GM21447 (cell line): ENCODE measurements around the gene HSPBP1.
A peak's percentile ranks its signal among the peaks of the same experiment; 100 is the strongest.

ENCODE experiments used
- ATAC-seq: cut with Tn5 transposase; IDR thresholded peaks from one replicate; pipeline ENCODE4 v1.9.1; 2021; ENCODE audit not compliant: unreplicated experiment

HSPBP1 gene

DNA sequence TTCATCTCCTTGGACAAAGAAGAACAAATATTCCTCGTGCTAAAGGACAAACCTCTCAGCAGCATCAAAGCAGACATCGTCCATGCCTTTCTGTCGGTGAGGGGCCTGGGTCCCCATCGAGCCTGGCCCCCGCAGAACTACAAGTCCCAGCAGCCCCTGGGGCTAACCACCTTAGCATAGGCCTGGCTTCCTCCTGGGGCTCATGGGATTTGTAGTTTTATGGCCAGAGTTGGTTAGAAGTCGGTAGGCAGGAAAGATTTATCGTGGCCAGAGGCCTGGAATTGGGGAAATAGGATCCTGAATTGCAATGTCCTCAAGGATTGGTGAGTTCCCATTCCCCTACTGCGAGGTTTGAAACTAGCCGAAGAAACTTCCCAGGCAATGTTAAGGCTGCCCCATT lies 25.6 kb upstream of the HSPBP1 start:
- ATAC-seq, result no peak

GRCh38 chr19:55304980-55305379 lies 25.1 kb upstream of the HSPBP1 start:
- no peak for ATAC-seq

- no peak for ATAC-seq
Observed at GRCh38 chr19:55304279-55304978, 24.5 kb upstream of the HSPBP1 start.

GRCh38 chr19:55303477-55303876 lies 23.6 kb upstream of the HSPBP1 start:
- no peak for ATAC-seq

GRCh38 chr19:55302318-55302703 lies 22.4 kb upstream of the HSPBP1 start:
- no peak for ATAC-seq

DNA sequence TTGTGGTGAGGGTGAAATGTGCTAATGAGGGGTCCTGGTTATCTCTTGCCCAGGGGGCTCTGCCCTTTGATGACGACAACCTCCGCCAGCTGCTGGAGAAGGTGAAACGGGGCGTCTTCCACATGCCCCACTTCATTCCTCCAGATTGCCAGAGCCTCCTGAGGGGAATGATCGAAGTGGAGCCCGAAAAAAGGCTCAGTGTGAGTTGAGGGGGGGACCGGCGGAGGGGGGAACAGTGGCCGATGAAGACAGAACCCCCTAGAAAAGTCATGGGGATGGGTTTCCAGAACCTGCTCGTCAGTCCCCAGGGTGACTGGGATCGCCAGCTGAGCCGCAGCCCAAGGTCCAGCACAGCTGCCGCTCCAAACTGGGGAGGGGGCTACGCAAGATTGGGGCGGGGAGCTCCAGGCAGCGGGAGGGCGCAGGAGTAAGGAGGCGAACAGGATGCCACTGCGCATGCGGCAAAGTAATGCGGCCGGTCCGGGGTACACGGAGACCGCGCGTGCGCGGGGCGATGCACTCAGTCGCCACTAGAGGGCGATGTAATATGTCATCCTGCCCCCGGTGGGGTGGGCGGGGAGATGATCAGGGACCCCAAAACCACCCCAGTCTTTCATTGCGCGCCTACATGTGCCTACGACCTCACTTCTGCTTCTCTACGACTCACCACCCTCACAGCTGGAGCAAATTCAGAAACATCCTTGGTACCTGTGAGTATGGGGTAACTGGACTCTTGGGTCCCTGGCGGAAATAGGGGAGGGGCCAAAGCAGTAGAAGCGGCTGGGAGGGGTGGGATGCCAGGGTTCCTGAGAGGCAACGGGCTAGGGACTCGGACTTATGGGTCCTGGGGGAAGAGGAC lies 21.8 kb upstream of the HSPBP1 start:
- ATAC-seq, result peak; percentile 70

DNA sequence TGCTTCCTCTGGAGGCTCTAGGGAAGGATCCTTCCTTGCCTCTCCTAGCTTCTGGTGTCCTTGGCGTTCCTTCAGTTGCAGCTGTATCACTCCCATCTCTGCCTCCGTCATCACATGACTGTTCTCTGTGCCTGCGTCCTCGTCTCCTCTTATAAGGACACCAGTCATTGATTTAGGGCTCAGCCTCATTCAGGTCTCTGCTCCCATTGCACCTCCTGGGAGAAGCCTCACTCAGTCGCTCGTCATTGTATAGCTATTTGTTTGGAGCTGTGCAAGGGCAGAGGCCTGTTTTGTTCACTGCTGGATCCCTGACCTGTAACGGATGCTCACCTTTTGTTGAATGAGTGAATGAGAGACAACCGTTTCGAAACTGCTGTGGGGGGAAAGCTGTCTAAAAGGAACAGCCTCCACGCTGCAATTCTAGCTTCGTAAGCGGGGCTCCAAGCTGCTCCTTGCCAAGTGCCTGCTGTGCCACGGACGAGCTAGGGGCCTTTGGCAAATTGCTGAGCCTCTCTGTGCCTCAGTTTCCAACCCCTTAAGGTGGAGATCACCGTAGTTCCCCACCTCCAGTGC lies 21.1 kb upstream of the HSPBP1 start:
- ATAC-seq, result no peak

DNA sequence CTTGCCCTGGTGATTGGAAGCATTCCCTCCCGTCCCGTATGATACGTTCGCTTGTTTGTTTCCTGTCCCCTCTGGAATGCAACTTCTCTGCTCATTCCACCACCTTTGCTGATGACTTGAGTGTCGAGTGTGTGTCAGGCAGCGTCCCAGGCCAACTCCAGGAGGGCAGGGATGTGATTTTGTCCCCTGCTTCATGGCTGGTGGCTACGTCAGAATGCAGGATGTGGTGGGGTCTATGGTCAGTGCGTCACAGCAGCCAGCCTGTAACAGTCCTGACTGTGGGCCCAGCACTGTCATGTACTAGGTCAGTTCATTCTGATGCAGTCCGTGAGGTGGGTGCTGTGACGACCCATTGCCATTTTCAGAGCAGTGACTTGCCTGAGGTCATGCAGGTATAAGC lies 20.1 kb upstream of the HSPBP1 start:
- no peak for ATAC-seq

DNA sequence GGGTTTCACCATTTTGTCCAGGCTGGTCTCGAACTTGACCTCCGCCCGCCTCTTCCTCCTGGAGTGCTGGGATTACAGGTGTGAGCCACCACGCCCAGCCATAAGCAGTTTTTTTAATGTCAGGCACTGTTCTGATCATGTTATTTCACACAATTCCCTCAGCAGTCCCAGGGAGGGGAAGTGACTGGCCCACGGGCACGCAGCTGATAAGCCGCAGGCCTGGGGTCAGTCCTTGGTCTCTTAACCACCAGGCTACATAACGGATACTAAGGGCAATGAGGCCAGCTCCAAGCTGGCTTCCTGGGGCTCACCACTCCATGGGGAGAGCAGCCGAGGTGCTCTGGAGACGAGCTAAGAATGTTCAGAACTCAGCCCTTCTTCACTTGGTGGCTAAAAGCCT lies 17.4 kb upstream of the HSPBP1 start:
- ATAC-seq, result no peak

DNA sequence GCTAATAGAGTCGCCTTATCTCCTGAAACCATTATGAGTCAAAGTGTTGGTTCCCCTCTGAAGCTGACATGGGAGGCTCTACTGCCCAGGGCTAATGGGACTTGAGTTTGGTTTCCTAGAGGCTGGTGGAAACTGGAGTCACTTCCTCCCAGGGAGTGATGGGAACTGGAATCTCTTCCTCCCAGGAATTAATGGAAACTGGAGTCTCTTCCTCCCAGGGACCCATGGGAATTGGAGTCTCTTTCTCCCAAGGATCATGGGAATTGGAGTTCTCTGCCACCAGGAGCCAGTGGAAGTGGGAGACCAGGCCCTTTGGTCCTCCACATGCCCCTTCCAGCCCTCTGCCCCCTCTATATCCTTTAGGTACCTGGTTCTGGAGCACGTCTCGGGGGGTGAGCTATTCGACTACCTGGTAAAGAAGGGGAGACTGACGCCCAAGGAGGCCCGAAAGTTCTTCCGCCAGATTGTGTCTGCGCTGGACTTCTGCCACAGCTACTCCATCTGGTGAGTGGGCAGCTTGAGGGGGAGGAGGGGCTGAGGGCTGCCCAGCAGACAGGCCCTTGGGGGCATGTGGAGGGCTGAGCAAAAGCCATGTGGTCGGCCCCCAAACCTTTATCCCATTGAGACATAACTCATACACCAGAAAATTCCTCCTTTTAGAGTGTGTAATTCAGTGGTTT lies 9.3 kb upstream of the HSPBP1 start:
- ATAC-seq, result no peak

DNA sequence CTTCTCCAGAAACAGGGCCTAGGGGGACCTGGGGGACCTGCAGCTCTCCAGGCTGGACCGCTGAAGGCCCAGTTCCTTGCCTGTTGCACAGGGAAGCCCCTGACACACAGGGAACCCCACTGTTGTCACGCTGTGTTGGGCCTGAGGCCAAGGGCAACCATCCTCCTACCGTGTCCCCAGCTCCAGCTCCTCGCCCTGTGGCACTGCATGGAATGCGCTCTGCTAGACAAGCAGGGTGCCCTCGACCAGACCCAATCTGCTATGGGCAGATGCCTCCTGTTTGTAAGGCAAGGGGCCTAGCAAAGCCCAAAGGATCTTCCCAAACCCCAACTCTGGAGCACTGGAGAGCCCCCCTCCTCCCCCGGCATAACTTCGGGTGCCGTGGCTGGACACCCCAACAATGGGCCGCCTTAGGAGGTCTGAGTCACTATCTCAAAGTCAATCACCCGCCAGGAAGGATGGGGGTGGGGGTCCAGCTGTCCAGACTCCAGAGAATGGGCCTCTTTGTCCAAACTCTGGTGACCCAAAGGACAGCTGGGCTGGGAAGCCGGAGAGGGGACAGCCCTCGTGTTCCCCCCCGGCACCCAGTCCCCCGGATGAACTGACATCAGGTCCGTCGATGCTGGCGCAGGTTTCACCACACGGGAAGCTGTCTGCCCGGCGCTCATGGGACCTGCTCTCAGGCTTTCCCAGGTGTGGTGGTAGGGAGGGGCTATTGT lies 7.6 kb upstream of the HSPBP1 start:
- ATAC-seq, result no peak

GRCh38 chr19:55285229-55285890 lies 5.5 kb upstream of the HSPBP1 start:
- ATAC-seq, result no peak

DNA sequence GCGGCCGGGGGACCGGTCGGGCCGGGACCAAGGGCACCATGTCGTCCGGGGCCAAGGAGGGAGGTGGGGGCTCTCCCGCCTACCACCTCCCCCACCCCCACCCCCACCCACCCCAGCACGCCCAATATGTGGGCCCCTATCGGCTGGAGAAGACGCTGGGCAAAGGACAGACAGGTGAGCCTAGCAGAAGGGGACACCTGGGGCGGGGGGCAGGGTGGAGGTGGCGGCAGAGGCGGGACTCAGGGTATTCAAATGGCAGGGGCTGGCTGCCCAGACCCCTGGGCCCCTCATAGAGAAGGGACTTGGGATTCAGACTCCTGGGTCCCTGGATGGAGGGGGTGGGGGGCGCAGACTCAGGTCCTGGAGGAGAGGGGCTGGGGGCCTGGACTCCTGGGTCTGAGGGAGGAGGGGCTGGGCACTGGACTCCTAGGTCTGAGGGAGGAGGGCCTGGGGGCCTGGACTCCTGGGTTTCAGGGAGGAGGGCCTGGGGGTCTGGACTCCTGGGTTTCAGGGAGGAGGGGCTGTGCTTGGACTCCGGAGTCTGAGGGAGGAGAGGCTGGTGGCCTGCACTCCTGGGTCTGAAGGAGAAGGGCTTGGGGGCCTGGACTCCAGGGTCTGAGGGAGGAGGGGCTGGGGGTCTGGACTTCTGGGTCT lies 4.6 kb upstream of the HSPBP1 start:
- ATAC-seq, result no peak

- no peak for ATAC-seq
Observed at GRCh38 chr19:55283548-55284377, 3.9 kb upstream of the HSPBP1 start, which contains the start of gene BRSK1. TSS of gene BRSK1 (plus strand) at chr19:55283997. CDS start at chr19:55284443, 446 bp downstream.

DNA sequence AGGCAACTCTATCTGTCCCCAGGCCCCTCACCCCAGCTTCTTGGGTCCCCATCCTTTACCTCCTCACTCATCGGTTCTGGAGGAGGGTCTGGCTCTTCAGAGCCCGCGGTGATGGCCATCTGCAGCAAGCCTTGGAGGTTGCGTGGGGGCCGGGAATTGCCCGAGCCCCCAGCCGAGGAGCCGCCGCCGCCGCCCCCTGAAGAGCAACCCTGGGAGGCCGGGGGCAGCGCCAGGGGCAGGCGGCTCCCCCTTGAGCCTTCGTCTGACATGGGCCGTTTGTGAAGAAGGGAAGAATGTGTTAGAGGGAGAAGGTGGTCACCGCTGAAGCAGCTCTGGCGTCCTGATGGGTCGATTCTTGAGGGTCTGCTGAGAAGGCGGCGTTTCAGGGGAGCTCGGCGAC lies 570 bp downstream of the HSPBP1 start:
- ATAC-seq, result no peak

- ATAC-seq, result no peak
Observed at GRCh38 chr19:55278391-55279135, 1.3 kb downstream of the HSPBP1 start.

- no peak for ATAC-seq
Observed at GRCh38 chr19:55277494-55277893, 2.4 kb downstream of the HSPBP1 start.
